ENCODE measurements around the gene MTHFR. TPM values are rescaled to one million over a fixed set of nuclear protein-coding genes. Genes with fewer than 3 reads are reported as not detected.

MTHFR gene
- total RNA-seq, 2 donors from 2014 or later, result 22.3 to 30.0 TPM

- H3K4me1 Mint-ChIP-seq, result peaks cover 37% of the 10 kb centered on the region
- peaks cover 26% of the 10 kb centered on the region for H3K36me3 Mint-ChIP-seq (ENCODE audit: low read depth)
- peak overlapping the region; percentile 78 for H3K4me3 ChIP-seq (ENCODE audit: low read length)
Measured at GRCh38 chr1:11802973-11803885, 2.5 kb downstream of the MTHFR start.

GRCh38 chr1:11802616-11802972 is 3.2 kb downstream of the MTHFR start:
- Mint-ChIP-seq H3K27ac (peak overlapping the region; percentile 92), H3K9me3 (no peaks in the 10 kb centered on the region), H3K4me3 (peak overlapping the region; percentile 97), H3K4me1 (peaks cover 34% of the 10 kb centered on the region), H3K36me3 (ENCODE audit: low read depth) (peaks cover 23% of the 10 kb centered on the region), H3K27me3 (ENCODE audit: insufficient read depth) (no peaks in the 10 kb centered on the region)
- Histone ChIP-seq H3K9me3 (ENCODE audit: control insufficient read depth, low read length) (no peaks in the 10 kb centered on the region), H3K4me1 (ENCODE audit: control insufficient read depth, insufficient read depth, low read length) (peaks cover 18% of the 10 kb centered on the region), H3K4me3 (ENCODE audit: low read length) (peak overlapping the region; percentile 78), H3K36me3 (ENCODE audit: control insufficient read depth, insufficient read depth, low read length) (peaks cover 21% of the 10 kb centered on the region), H3K27me3 (ENCODE audit: control insufficient read depth, insufficient read depth, low read length, poor library complexity, severe bottlenecking) (no peaks in the 10 kb centered on the region), H3K9ac (ENCODE audit: extremely low read depth, low read length, poor library complexity, severe bottlenecking) (no peak overlapping the region), H3K27ac (ENCODE audit: low read depth, low read length) (no peak overlapping the region)
- peak; percentile 0 for TF ChIP-seq CTCF (conservative IDR thresholded peaks at IDR 0.05)
- WGBS, 2 experiments (ENCODE audit: insufficient coverage in 1 of 2, insufficient read length in 1 of 2), result 10 to 36% methylated on average over 3 to 6 of the region's 6 CpGs
- DNase-seq, result no peak

More at GRCh38 chr1:11802973-11803885, 2.5 kb downstream of the MTHFR start:
- WGBS, 2 experiments (ENCODE audit: insufficient coverage in 1 of 2, insufficient read length in 1 of 2), result 6 to 14% methylated on average over 15 to 28 of the region's 28 CpGs
- Histone ChIP-seq H3K27ac (ENCODE audit: low read depth, low read length) (peak overlapping the region; percentile 48), H3K36me3 (ENCODE audit: control insufficient read depth, insufficient read depth, low read length) (peaks cover 27% of the 10 kb centered on the region), H3K9ac (ENCODE audit: extremely low read depth, low read length, poor library complexity, severe bottlenecking) (no peak overlapping the region), H3K9me3 (ENCODE audit: control insufficient read depth, low read length) (no peaks in the 10 kb centered on the region), H3K27me3 (ENCODE audit: control insufficient read depth, insufficient read depth, low read length, poor library complexity, severe bottlenecking) (no peaks in the 10 kb centered on the region), H3K4me1 (ENCODE audit: control insufficient read depth, insufficient read depth, low read length) (peaks cover 18% of the 10 kb centered on the region)
- Mint-ChIP-seq H3K4me3 (peak overlapping the region; percentile 97), H3K27me3 (ENCODE audit: insufficient read depth) (no peaks in the 10 kb centered on the region), H3K9me3 (no peaks in the 10 kb centered on the region), H3K27ac (peak overlapping the region; percentile 92)
- TF ChIP-seq CTCF (conservative IDR thresholded peaks at IDR 0.05), result peak; percentile 6
- peak; percentile 98 for DNase-seq

- Mint-ChIP-seq H3K9me3 (no peaks in the 10 kb centered on the region), H3K27ac (no peak overlapping the region), H3K27me3 (ENCODE audit: insufficient read depth) (no peaks in the 10 kb centered on the region), H3K4me3 (no peak overlapping the region), H3K4me1 (peaks cover 25% of the 10 kb centered on the region), H3K36me3 (ENCODE audit: low read depth) (peaks cover 26% of the 10 kb centered on the region)
- H3K9ac ChIP-seq (ENCODE audit: extremely low read depth, low read length, poor library complexity, severe bottlenecking), result no peak overlapping the region
- TF ChIP-seq CTCF (conservative IDR thresholded peaks at IDR 0.05), result no peak
- peaks cover 10% of the 10 kb centered on the region for H3K4me1 ChIP-seq (ENCODE audit: control insufficient read depth, insufficient read depth, low read length)
- H3K27ac ChIP-seq (ENCODE audit: low read depth, low read length), result no peak overlapping the region
- H3K9me3 ChIP-seq (ENCODE audit: control insufficient read depth, low read length), result no peaks in the 10 kb centered on the region
- DNase-seq, result no peak
- H3K27me3 ChIP-seq (ENCODE audit: control insufficient read depth, insufficient read depth, low read length, poor library complexity, severe bottlenecking), result no peaks in the 10 kb centered on the region
- peaks cover 19% of the 10 kb centered on the region for H3K36me3 ChIP-seq (ENCODE audit: control insufficient read depth, insufficient read depth, low read length)
- 94 to 98% methylated on average over 13 to 21 of the region's 21 CpGs for WGBS, 2 experiments (ENCODE audit: insufficient coverage in 1 of 2, insufficient read length in 1 of 2)
- no peak overlapping the region for H3K4me3 ChIP-seq (ENCODE audit: low read length)
Measured at GRCh38 chr1:11800756-11801433, 4.9 kb downstream of the MTHFR start.
